ENCODE data around the gene FADS2.
A peak's percentile ranks its signal among the peaks of the same experiment; 100 is the strongest.

FADS2 gene

DNA sequence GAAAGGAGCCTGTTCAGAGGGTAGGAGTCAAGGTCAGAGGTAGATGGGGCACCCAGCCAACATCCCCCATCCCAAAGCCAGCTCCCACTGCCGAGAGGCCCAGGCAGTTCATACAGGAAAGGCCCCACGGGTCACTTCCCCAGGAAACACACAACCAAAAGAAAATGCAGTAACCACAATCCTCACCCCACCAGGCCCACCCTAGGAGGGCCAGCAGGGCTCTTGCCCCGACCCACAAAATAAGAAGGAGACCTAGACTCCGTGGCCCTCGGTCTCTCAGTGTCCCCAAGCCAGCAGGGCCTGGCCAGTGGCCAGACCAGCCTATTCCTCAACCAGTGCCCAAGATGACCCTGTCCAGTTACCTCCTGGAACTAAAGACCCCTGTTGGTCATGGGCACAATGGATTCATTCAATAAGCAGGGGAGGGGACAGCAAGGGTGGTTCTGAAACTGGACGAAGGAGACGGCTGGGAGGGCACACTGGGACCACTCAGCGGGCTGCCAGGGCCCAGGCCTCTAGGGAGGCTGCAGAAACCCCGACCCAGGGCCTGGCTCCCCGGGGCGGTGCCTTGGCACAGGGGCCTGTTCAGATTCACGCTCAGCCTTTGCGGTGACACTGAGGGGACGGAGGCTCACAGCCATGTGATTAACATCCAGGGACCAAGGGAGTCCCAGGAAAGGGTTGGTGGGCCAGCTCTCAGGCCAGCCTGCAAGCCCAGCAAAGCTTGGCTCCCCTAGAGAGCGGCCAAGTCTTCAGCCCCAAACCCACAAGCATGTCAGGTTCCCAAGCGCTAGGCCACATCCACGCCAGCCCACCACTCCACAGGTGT lies 83.8 kb downstream of the FADS2 start:
- DNase-seq = peak; percentile 24 to 61
- peaks cover 0 to 10% (median 7%) of the 10 kb centered on the region in 3 donors for H3K36me3 ChIP-seq
- H3K4me1 ChIP-seq = peaks cover 0 to 17% (median 2%) of the 10 kb centered on the region in 4 donors
- no peak overlapping the region for H3K27ac ChIP-seq
- no peaks in the 10 kb centered on the region for H3K27me3 ChIP-seq
- H3K9me3 ChIP-seq = no peaks in the 10 kb centered on the region
- TF ChIP-seq, protein P1, sequence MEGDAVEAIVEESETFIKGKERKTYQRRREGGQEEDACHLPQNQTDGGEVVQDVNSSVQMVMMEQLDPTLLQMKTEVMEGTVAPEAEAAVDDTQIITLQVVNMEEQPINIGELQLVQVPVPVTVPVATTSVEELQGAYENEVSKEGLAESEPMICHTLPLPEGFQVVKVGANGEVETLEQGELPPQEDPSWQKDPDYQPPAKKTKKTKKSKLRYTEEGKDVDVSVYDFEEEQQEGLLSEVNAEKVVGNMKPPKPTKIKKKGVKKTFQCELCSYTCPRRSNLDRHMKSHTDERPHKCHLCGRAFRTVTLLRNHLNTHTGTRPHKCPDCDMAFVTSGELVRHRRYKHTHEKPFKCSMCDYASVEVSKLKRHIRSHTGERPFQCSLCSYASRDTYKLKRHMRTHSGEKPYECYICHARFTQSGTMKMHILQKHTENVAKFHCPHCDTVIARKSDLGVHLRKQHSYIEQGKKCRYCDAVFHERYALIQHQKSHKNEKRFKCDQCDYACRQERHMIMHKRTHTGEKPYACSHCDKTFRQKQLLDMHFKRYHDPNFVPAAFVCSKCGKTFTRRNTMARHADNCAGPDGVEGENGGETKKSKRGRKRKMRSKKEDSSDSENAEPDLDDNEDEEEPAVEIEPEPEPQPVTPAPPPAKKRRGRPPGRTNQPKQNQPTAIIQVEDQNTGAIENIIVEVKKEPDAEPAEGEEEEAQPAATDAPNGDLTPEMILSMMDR (IDR thresholded peaks at IDR 0.05) = no peak
- intact Hi-C loops (cut with DNase I; ENCODE audit: low total_unique reads) = no loop called here
- H3K4me3 ChIP-seq = no peak overlapping the region

DNA sequence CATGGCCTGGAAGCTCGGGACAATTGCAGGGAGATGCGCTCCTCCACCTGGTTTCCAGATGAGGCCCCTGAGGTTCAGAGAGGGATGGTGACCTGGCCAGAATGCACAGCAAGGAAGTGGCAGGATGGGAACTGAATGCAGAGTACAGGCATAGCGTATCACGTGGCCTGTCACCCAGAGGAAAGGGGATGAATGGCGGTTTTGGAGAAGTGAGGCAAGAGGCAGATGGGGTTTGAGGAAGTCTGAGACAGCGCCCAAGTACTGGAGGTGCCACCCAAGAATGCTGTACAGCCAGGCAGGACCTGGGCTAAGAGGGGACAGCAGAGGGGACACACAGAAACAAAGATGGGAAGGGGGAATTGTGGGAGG lies 84.4 kb downstream of the FADS2 start:
- peak; percentile 70 to 73 for DNase-seq
- Histone ChIP-seq H3K36me3 (peaks cover 0 to 4% (median under 1%) of the 10 kb centered on the region in 3 donors), H3K27me3 (no peaks in the 10 kb centered on the region), H3K27ac (no peak overlapping the region), H3K4me1 (peaks cover 0 to 19% (median 4%) of the 10 kb centered on the region in 4 donors), H3K9me3 (no peaks in the 10 kb centered on the region), H3K4me3 (no peak overlapping the region)
- TF ChIP-seq, protein P1 (IDR thresholded peaks at IDR 0.05) = no peak
- intact Hi-C loops (cut with DNase I; ENCODE audit: low total_unique reads) = no loop called here

DNA sequence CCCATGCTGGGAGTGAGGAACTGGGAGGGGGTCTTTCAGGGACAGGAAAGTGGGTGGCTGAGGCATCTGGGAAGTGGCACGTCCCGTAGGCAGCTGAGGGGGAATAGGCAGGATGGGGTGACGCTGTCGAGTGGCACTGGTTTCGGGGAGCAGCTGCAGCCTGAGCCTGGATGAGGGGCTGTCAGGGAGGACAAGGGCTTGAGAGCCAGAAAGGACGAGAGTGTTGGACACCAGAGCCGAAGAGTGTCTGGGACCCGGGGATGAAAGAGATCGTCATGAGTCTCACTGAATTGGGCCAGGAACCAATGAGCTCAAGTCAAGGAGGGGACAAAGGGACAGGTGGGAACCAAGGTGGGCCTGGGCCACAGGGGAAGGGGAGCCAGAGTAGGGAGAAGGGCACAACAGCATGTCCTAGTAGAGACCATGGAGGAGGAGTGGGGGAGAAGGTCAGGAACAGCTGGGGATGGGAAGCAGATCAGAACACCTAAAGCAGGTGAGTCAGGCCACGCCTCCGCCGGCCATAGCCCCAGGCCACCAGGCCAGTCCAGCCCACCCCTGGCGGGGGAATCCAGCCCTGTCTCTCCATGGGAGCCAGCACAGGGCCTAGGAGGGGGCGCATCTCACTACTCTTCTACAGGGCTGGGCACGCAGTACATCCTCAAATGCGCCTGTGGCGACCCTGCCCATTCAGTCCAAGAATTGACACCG lies 85.0 kb downstream of the FADS2 start:
- intact Hi-C loops (cut with DNase I; ENCODE audit: low total_unique reads) = no loop called here
- DNase-seq = peak; percentile 17 to 55
- Histone ChIP-seq H3K27me3 (no peaks in the 10 kb centered on the region), H3K9me3 (no peaks in the 10 kb centered on the region), H3K27ac (no peak overlapping the region), H3K4me1 (peaks cover 0 to 25% (median 11%) of the 10 kb centered on the region in 4 donors), H3K36me3 (no peaks in the 10 kb centered on the region), H3K4me3 (no peak overlapping the region)
- TF ChIP-seq, protein P1 (IDR thresholded peaks at IDR 0.05) = no peak

DNA sequence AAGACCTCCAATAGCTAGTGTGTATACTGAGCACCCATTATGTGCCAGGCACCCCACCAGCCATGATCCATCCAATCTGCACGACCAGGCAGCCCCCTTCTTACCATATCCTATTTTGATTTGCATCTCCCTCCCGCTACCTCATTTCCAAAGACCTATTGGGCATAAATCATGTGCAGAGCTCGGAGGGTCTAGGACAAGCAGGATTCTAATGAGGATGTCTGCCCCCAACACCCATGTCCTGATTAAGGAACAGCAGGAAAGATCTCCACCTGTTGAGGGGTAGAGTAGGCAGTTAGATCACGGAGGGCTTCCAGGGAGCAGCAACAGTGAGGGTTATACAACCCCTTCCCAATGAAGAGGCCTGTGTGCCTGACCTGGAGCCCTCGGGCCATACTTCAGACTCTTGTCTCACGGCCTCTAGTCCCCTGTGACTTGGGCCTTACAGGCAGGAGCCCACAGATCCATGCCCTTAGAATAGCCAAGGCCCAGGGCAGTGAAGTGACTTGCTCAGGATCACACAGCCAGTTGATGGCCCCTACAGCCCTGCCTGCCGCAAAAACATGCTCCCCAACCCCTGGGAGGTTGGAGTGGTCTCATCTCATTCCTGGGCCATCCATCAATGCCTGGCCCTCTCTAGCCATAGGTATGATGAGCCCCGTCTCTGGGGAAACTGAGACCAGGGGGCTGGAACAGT lies 85.7 kb downstream of the FADS2 start:
- peak in 1 of 2 donors; percentile 19 for DNase-seq
- Histone ChIP-seq H3K27ac (no peak overlapping the region), H3K4me1 (peaks cover 0 to 28% (median 12%) of the 10 kb centered on the region in 4 donors), H3K4me3 (no peak overlapping the region), H3K27me3 (peaks cover 0 to 4% of the 10 kb centered on the region in 2 donors), H3K9me3 (no peaks in the 10 kb centered on the region), H3K36me3 (no peaks in the 10 kb centered on the region)
- intact Hi-C loops (cut with DNase I; ENCODE audit: low total_unique reads) = no loop called here
- TF ChIP-seq, protein P1 (IDR thresholded peaks at IDR 0.05) = no peak

DNA sequence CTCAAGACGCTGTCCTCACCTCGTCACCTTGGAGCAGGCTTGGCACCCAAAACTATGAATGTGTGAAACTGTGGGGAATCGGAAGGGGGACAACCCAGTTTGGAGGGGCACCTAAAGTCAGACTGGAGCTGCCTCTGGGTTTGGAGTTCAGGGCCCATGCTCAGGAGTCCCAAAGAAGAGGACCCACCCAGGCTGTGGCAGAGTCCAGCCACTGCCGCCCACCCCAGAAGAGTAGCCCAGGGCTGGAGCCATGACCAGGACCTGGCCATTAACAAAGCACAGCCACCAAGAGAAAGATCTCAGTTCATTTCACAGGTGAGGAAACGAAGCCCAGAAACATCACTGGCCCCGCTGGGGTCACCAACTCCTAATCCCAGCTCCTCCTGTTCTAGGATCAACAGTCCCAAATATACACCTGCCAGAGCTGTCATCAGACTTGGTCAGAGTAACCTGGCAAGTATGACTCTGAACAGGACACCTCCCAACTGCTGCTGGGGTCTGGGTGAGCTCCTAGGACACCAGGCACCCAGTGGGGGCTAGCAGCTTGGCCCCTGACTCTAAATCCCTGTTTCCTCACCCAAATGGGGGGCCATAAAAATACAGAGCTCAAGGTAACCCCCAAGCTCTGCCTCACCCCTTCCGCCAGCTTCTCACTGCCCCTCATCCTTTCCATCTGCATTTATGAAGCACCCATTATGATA lies 86.5 kb downstream of the FADS2 start:
- intact Hi-C loops (cut with DNase I; ENCODE audit: low total_unique reads) = no loop called here

More for the DNA sequence above, 86.5 kb downstream of the FADS2 start:
- H3K27ac ChIP-seq = no peak overlapping the region
- no peak overlapping the region for H3K4me3 ChIP-seq
- DNase-seq = peak in 1 of 2 donors; percentile 15
- peaks cover 0 to 10% of the 10 kb centered on the region in 2 donors for H3K27me3 ChIP-seq
- TF ChIP-seq, protein P1 (IDR thresholded peaks at IDR 0.05) = no peak
- H3K4me1 ChIP-seq = peaks cover 0 to 31% (median 12%) of the 10 kb centered on the region in 4 donors
- no peaks in the 10 kb centered on the region for H3K9me3 ChIP-seq
- H3K36me3 ChIP-seq = no peaks in the 10 kb centered on the region

Measured in tibial artery (tissue), 4 donors.